ENCODE data around the gene SMIM28. TPM values are rescaled to one million over a fixed set of nuclear protein-coding genes. Genes with fewer than 3 reads are reported as not detected.

The SMIM28 gene
- polyA plus RNA-seq: 1 to 10 TPM in 1 of 4 donors, under 1 TPM in 1, not detected in 2; 0.44 to 2.3 TPM
- long read RNA-seq, donor 1, partial matches to known transcripts: 0 of 1 reads
- long read RNA-seq, donor 1, other reads (novel, unspliced or antisense): 0 of 1 reads
- long read RNA-seq, donor 2, partial matches to known transcripts: 0 of 3 reads
- long read RNA-seq, donor 2, other reads (novel, unspliced or antisense): 0 of 3 reads
- long read RNA-seq, donor 3, partial matches to known transcripts: 0 of 2 reads
- long read RNA-seq, donor 3, other reads (novel, unspliced or antisense): 0 of 2 reads
- long read RNA-seq, donor 4, partial matches to known transcripts: 0 of 1 reads
- long read RNA-seq, donor 4, other reads (novel, unspliced or antisense): 0 of 1 reads
- long read RNA-seq, donor 5: 0 reads
- long read RNA-seq, donor 6, partial matches to known transcripts: 0 of 3 reads
- long read RNA-seq, donor 6, other reads (novel, unspliced or antisense): 0 of 3 reads
- long read RNA-seq, donor 7: 0 reads
- long read RNA-seq, donor 8: 0 reads
- long read RNA-seq, donor 9: 0 reads
- long read RNA-seq, donor 10, transcript SMIM28-201 (2 exons, 855 nt): major isoform, 17 of 30 reads
- long read RNA-seq, donor 10, partial matches to known transcripts: 13 of 30 reads
- long read RNA-seq, donor 10, other reads (novel, unspliced or antisense): 0 of 30 reads

- Histone ChIP-seq H3K4me1 (ENCODE audit: control insufficient read depth in 3 of 3, insufficient read depth in 2 of 3, low read depth in 1 of 3, low read length in 2 of 3) (peaks cover 0 to 4% (median 0%) of the 10 kb centered on the region in 3 donors), H3K27me3 (ENCODE audit: control insufficient read depth in 3 of 3, insufficient read depth in 3 of 3, low read length in 3 of 3) (no peaks in the 10 kb centered on the region), H3K27ac (ENCODE audit: low read depth in 1 of 3, low read length in 2 of 3) (no peak within 1 kb of the TSS), H3K4me3 (ENCODE audit: low read depth in 1 of 3, low read length in 3 of 3) (no peak within 1 kb of the TSS), H3K9me3 (ENCODE audit: control insufficient read depth in 2 of 2, insufficient read depth in 1 of 2, low read depth in 1 of 2, low read length in 1 of 2) (no peaks in the 10 kb centered on the region), H3K36me3 (ENCODE audit: control insufficient read depth in 3 of 3, insufficient read depth in 2 of 3, low read depth in 1 of 3, low read length in 3 of 3) (no peaks in the 10 kb centered on the region)
- FAIRE-seq (no peak), DNase-seq (no peak)
- WGBS, 3 donors: 79 to 89% (median 88%) methylated on average over 6 of the region's 6 CpGs
These were observed at the start of gene SMIM28 for GRCh38 chr6:138377844-138378243. SMIM28 (plus strand) TSS chr6:138377905; CDS start chr6:138378073, 168 bp downstream.

- H3K4me3 ChIP-seq (ENCODE audit: low read depth in 1 of 3, low read length in 3 of 3): no peak overlapping the region
- no peaks in the 10 kb centered on the region for H3K4me1 ChIP-seq (ENCODE audit: control insufficient read depth in 3 of 3, insufficient read depth in 2 of 3, low read depth in 1 of 3, low read length in 2 of 3)
- H3K27me3 ChIP-seq (ENCODE audit: control insufficient read depth in 3 of 3, insufficient read depth in 3 of 3, low read length in 3 of 3): no peaks in the 10 kb centered on the region
- whole genome bisulfite sequencing, 3 donors: 66 to 73% (median 73%) methylated on average over 3 of the region's 3 CpGs
- no peak overlapping the region for H3K27ac ChIP-seq (ENCODE audit: low read depth in 1 of 3, low read length in 2 of 3)
- DNase-seq (no peak), FAIRE-seq (no peak)
- H3K36me3 ChIP-seq (ENCODE audit: control insufficient read depth in 3 of 3, insufficient read depth in 2 of 3, low read depth in 1 of 3, low read length in 3 of 3): peaks cover 0 to 2% (median 2%) of the 10 kb centered on the region in 3 donors
- no peaks in the 10 kb centered on the region for H3K9me3 ChIP-seq (ENCODE audit: control insufficient read depth in 2 of 2, insufficient read depth in 1 of 2, low read depth in 1 of 2, low read length in 1 of 2)
These were observed 49.5 kb upstream of the SMIM28 start for GRCh38 chr6:138328210-138328609.

- FAIRE-seq (no peak), DNase-seq (no peak)
- 67 to 94% (median 92%) methylated on average over 1 of the region's 1 CpG for WGBS, 3 donors
- Histone ChIP-seq H3K4me3 (ENCODE audit: low read depth in 1 of 3, low read length in 3 of 3) (no peak overlapping the region), H3K4me1 (ENCODE audit: control insufficient read depth in 3 of 3, insufficient read depth in 2 of 3, low read depth in 1 of 3, low read length in 2 of 3) (no peaks in the 10 kb centered on the region), H3K9me3 (ENCODE audit: control insufficient read depth in 2 of 2, insufficient read depth in 1 of 2, low read depth in 1 of 2, low read length in 1 of 2) (no peaks in the 10 kb centered on the region), H3K27ac (ENCODE audit: low read depth in 1 of 3, low read length in 2 of 3) (no peak overlapping the region), H3K27me3 (ENCODE audit: control insufficient read depth in 3 of 3, insufficient read depth in 3 of 3, low read length in 3 of 3) (no peaks in the 10 kb centered on the region), H3K36me3 (ENCODE audit: control insufficient read depth in 3 of 3, insufficient read depth in 2 of 3, low read depth in 1 of 3, low read length in 3 of 3) (peaks cover 0 to 6% (median 0%) of the 10 kb centered on the region in 3 donors)
These were observed 46.9 kb upstream of the SMIM28 start for GRCh38 chr6:138330763-138331162.

GRCh38 chr6:138331444-138331843 lies 46.3 kb upstream of the SMIM28 start:
- DNase-seq (no peak), FAIRE-seq (no peak)
- Histone ChIP-seq H3K9me3 (ENCODE audit: control insufficient read depth in 2 of 2, insufficient read depth in 1 of 2, low read depth in 1 of 2, low read length in 1 of 2) (no peaks in the 10 kb centered on the region), H3K27ac (ENCODE audit: low read depth in 1 of 3, low read length in 2 of 3) (no peak overlapping the region), H3K27me3 (ENCODE audit: control insufficient read depth in 3 of 3, insufficient read depth in 3 of 3, low read length in 3 of 3) (no peaks in the 10 kb centered on the region), H3K36me3 (ENCODE audit: control insufficient read depth in 3 of 3, insufficient read depth in 2 of 3, low read depth in 1 of 3, low read length in 3 of 3) (peaks cover 0 to 6% (median 0%) of the 10 kb centered on the region in 3 donors), H3K4me3 (ENCODE audit: low read depth in 1 of 3, low read length in 3 of 3) (no peak overlapping the region), H3K4me1 (ENCODE audit: control insufficient read depth in 3 of 3, insufficient read depth in 2 of 3, low read depth in 1 of 3, low read length in 2 of 3) (no peaks in the 10 kb centered on the region)
- 14 to 69% (median 56%) methylated on average over 1 of the region's 1 CpG for WGBS, 3 donors

- Histone ChIP-seq H3K4me3 (ENCODE audit: low read depth in 1 of 3, low read length in 3 of 3) (no peak overlapping the region), H3K27me3 (ENCODE audit: control insufficient read depth in 3 of 3, insufficient read depth in 3 of 3, low read length in 3 of 3) (no peaks in the 10 kb centered on the region), H3K4me1 (ENCODE audit: control insufficient read depth in 3 of 3, insufficient read depth in 2 of 3, low read depth in 1 of 3, low read length in 2 of 3) (no peaks in the 10 kb centered on the region), H3K27ac (ENCODE audit: low read depth in 1 of 3, low read length in 2 of 3) (no peak overlapping the region), H3K9me3 (ENCODE audit: control insufficient read depth in 2 of 2, insufficient read depth in 1 of 2, low read depth in 1 of 2, low read length in 1 of 2) (no peaks in the 10 kb centered on the region), H3K36me3 (ENCODE audit: control insufficient read depth in 3 of 3, insufficient read depth in 2 of 3, low read depth in 1 of 3, low read length in 3 of 3) (peaks cover 0 to 6% (median 0%) of the 10 kb centered on the region in 3 donors)
- FAIRE-seq: no peak
- 58 to 64% (median 63%) methylated on average over 2 of the region's 2 CpGs for WGBS, 3 donors
- DNase-seq: no peak
These were observed 45.7 kb upstream of the SMIM28 start for GRCh38 chr6:138331984-138332383.

- H3K4me3 ChIP-seq (ENCODE audit: low read depth in 1 of 3, low read length in 3 of 3): no peak overlapping the region
- no peaks in the 10 kb centered on the region for H3K27me3 ChIP-seq (ENCODE audit: control insufficient read depth in 3 of 3, insufficient read depth in 3 of 3, low read length in 3 of 3)
- peaks cover 0 to 6% (median 0%) of the 10 kb centered on the region in 3 donors for H3K36me3 ChIP-seq (ENCODE audit: control insufficient read depth in 3 of 3, insufficient read depth in 2 of 3, low read depth in 1 of 3, low read length in 3 of 3)
- FAIRE-seq: no peak
- no peaks in the 10 kb centered on the region for H3K9me3 ChIP-seq (ENCODE audit: control insufficient read depth in 2 of 2, insufficient read depth in 1 of 2, low read depth in 1 of 2, low read length in 1 of 2)
- DNase-seq: no peak
- no peaks in the 10 kb centered on the region for H3K4me1 ChIP-seq (ENCODE audit: control insufficient read depth in 3 of 3, insufficient read depth in 2 of 3, low read depth in 1 of 3, low read length in 2 of 3)
- no peak overlapping the region for H3K27ac ChIP-seq (ENCODE audit: low read depth in 1 of 3, low read length in 2 of 3)
- WGBS, 3 donors: 90 to 93% (median 93%) methylated on average over 14 of the region's 14 CpGs
These were observed 43.7 kb upstream of the SMIM28 start for GRCh38 chr6:138334000-138334399.

- Histone ChIP-seq H3K9me3 (ENCODE audit: control insufficient read depth in 2 of 2, insufficient read depth in 1 of 2, low read depth in 1 of 2, low read length in 1 of 2) (no peaks in the 10 kb centered on the region), H3K27me3 (ENCODE audit: control insufficient read depth in 3 of 3, insufficient read depth in 3 of 3, low read length in 3 of 3) (no peaks in the 10 kb centered on the region), H3K36me3 (ENCODE audit: control insufficient read depth in 3 of 3, insufficient read depth in 2 of 3, low read depth in 1 of 3, low read length in 3 of 3) (peaks cover 0 to 6% (median 0%) of the 10 kb centered on the region in 3 donors), H3K4me3 (ENCODE audit: low read depth in 1 of 3, low read length in 3 of 3) (no peak overlapping the region), H3K27ac (ENCODE audit: low read depth in 1 of 3, low read length in 2 of 3) (no peak overlapping the region), H3K4me1 (ENCODE audit: control insufficient read depth in 3 of 3, insufficient read depth in 2 of 3, low read depth in 1 of 3, low read length in 2 of 3) (no peaks in the 10 kb centered on the region)
- 93 to 96% (median 95%) methylated on average over 14 of the region's 14 CpGs for WGBS, 3 donors
- DNase-seq (no peak), FAIRE-seq (no peak)
These were observed 42.7 kb upstream of the SMIM28 start for GRCh38 chr6:138334963-138335362.

GRCh38 chr6:138336221-138336620 lies 41.5 kb upstream of the SMIM28 start:
- DNase-seq (no peak), FAIRE-seq (no peak)
- Histone ChIP-seq H3K4me3 (ENCODE audit: low read depth in 1 of 3, low read length in 3 of 3) (no peak overlapping the region), H3K4me1 (ENCODE audit: control insufficient read depth in 3 of 3, insufficient read depth in 2 of 3, low read depth in 1 of 3, low read length in 2 of 3) (no peaks in the 10 kb centered on the region), H3K9me3 (ENCODE audit: control insufficient read depth in 2 of 2, insufficient read depth in 1 of 2, low read depth in 1 of 2, low read length in 1 of 2) (no peaks in the 10 kb centered on the region), H3K27ac (ENCODE audit: low read depth in 1 of 3, low read length in 2 of 3) (no peak overlapping the region), H3K27me3 (ENCODE audit: control insufficient read depth in 3 of 3, insufficient read depth in 3 of 3, low read length in 3 of 3) (no peaks in the 10 kb centered on the region), H3K36me3 (ENCODE audit: control insufficient read depth in 3 of 3, insufficient read depth in 2 of 3, low read depth in 1 of 3, low read length in 3 of 3) (peaks cover 0 to 6% (median 0%) of the 10 kb centered on the region in 3 donors)
- 87 to 90% (median 88%) methylated on average over 8 of the region's 8 CpGs for WGBS, 3 donors

Data from small intestine (tissue), 16 donors.